Vagina (tissue), 2 donors: ENCODE data around the gene RBMXL2. TPM values are rescaled to one million over a fixed set of nuclear protein-coding genes. Genes with fewer than 3 reads are reported as not detected.
A peak's percentile ranks its signal among the peaks of the same experiment; 100 is the strongest.

Source experiments
- DNase-seq, 2 donors: peaks; one replicate each; pipeline ENCODE4 v3.0.0-alpha.2; 2017; ENCODE audit errors: extremely low spot score in 2 of 2
- H3K27ac ChIP-seq: fragments of 200-600 bp; sonication (generic); one replicate; pipeline ENCODE4 v1.5.1; 2019
- H3K27me3 ChIP-seq: fragments of 200-600 bp; sonication (generic); one replicate; pipeline ENCODE4 v1.5.1; 2019
- H3K36me3 ChIP-seq, 2 donors: fragments of 200-600 bp; sonication (generic); one replicate each; pipeline ENCODE4 v1.5.1; 2017 to 2019
- H3K4me1 ChIP-seq: fragments of 200-600 bp; sonication (generic); one replicate; pipeline ENCODE4 v1.5.1; 2019
- H3K4me3 ChIP-seq, 2 donors: fragments of 200-600 bp; sonication (generic); 1 replicate in 1 of 2; 2 replicates in 1 of 2; pipeline ENCODE4 v1.5.1; 2016 to 2019
- H3K9me3 ChIP-seq: fragments of 200-600 bp; sonication (generic); one replicate; pipeline ENCODE4 v1.5.1; 2019
- CTCF ChIP-seq, 3 experiments: fragments of 450-650 bp in 2 of 3; fragments of 200-600 bp in 1 of 3; sonication (generic) in 1 of 3; IDR thresholded peaks; one replicate each; pipeline ENCODE4 v1.5.1; 2017 to 2019; ENCODE audit warnings: antibody characterized with exemption in 3 of 3, mild to moderate bottlenecking in 2 of 3, moderate library complexity in 2 of 3
- POLR2A ChIP-seq, 2 donors: fragments of 450-650 bp; IDR thresholded peaks; one replicate each; pipeline ENCODE4 v1.6.1; 2017; ENCODE audit warnings: antibody characterized with exemption in 2 of 2, mild to moderate bottlenecking in 2 of 2, moderate library complexity in 2 of 2
- POLR2AphosphoS5 ChIP-seq, 2 donors: sonication (generic); formaldehyde crosslinking; IDR thresholded peaks; one replicate each; pipeline ENCODE4 v1.9.0; 2017; ENCODE audit warnings: antibody characterized with exemption in 2 of 2, mild to moderate bottlenecking in 2 of 2, low read depth in 1 of 2; ENCODE audit not compliant: insufficient read depth in 1 of 2
- intact Hi-C: fragments of 100-400 bp; cut with DNase I; formaldehyde crosslinking; loops from one replicate; pipeline ENCODE4 v1.15.1; 2023
- total RNA-seq: library from RNA; depleted of rRNA; stranded (reverse); fragments of >200 nt; gene quantifications from one replicate; pipeline ENCODE4 v1.2.3, GENCODE V29; 2016

Gene RBMXL2
- total RNA-seq, 1 donor from 2014 or later = not detected

GRCh38 chr11:7080900-7081299 lies 7.9 kb upstream of the RBMXL2 start:
- no peak for TF ChIP-seq POLR2AphosphoS5 (IDR thresholded peaks at IDR 0.05; ENCODE audit: insufficient read depth in 1 of 2, low read depth in 1 of 2)
- no peak for TF ChIP-seq CTCF (IDR thresholded peaks at IDR 0.05)
- no peak for TF ChIP-seq POLR2A (IDR thresholded peaks at IDR 0.05)
- Histone ChIP-seq H3K36me3 (no peaks in the 10 kb centered on the region), H3K27ac (no peak overlapping the region), H3K9me3 (no peaks in the 10 kb centered on the region), H3K4me1 (no peaks in the 10 kb centered on the region), H3K4me3 (no peak overlapping the region), H3K27me3 (no peaks in the 10 kb centered on the region)
- intact Hi-C loops = no loop called here
- DNase-seq = no peak

GRCh38 chr11:7081441-7081840 lies 7.4 kb upstream of the RBMXL2 start:
- Histone ChIP-seq H3K4me3 (no peak overlapping the region), H3K27me3 (no peaks in the 10 kb centered on the region), H3K36me3 (no peaks in the 10 kb centered on the region), H3K9me3 (no peaks in the 10 kb centered on the region), H3K4me1 (no peaks in the 10 kb centered on the region), H3K27ac (no peak overlapping the region)
- TF ChIP-seq POLR2A (IDR thresholded peaks at IDR 0.05) = no peak
- TF ChIP-seq CTCF (IDR thresholded peaks at IDR 0.05) = no peak
- no peak for TF ChIP-seq POLR2AphosphoS5 (IDR thresholded peaks at IDR 0.05; ENCODE audit: insufficient read depth in 1 of 2, low read depth in 1 of 2)
- DNase-seq = no peak
- intact Hi-C loops = no loop called here

GRCh38 chr11:7089328-7090251 lies 792 bp downstream of the RBMXL2 start:
- TF ChIP-seq CTCF (IDR thresholded peaks at IDR 0.05) (no peak), POLR2AphosphoS5 (IDR thresholded peaks at IDR 0.05; ENCODE audit: insufficient read depth in 1 of 2, low read depth in 1 of 2) (no peak), POLR2A (IDR thresholded peaks at IDR 0.05) (no peak)

GRCh38 chr11:7098235-7098832 lies 9.5 kb downstream of the RBMXL2 start:
- no peaks in the 10 kb centered on the region for H3K4me1 ChIP-seq
- no peaks in the 10 kb centered on the region for H3K36me3 ChIP-seq
- intact Hi-C loops = no loop called here
- no peak for DNase-seq
- H3K27me3 ChIP-seq = no peaks in the 10 kb centered on the region
- H3K4me3 ChIP-seq = no peak overlapping the region
- no peaks in the 10 kb centered on the region for H3K9me3 ChIP-seq
- TF ChIP-seq POLR2AphosphoS5 (IDR thresholded peaks at IDR 0.05; ENCODE audit: insufficient read depth in 1 of 2, low read depth in 1 of 2) (no peak), CTCF (IDR thresholded peaks at IDR 0.05) (peak; percentile 9 to 59 (median 40))
- no peak overlapping the region for H3K27ac ChIP-seq

More at GRCh38 chr11:7089328-7090251, 792 bp downstream of the RBMXL2 start:
- no peak for DNase-seq
- no peaks in the 10 kb centered on the region for H3K27me3 ChIP-seq
- H3K36me3 ChIP-seq = no peaks in the 10 kb centered on the region
- H3K4me3 ChIP-seq = no peak overlapping the region
- no peaks in the 10 kb centered on the region for H3K4me1 ChIP-seq
- H3K9me3 ChIP-seq = no peaks in the 10 kb centered on the region
- intact Hi-C loops = no loop called here
- H3K27ac ChIP-seq = no peak overlapping the region

- intact Hi-C loops = no loop called here
These were observed 27.0 kb downstream of the RBMXL2 start for GRCh38 chr11:7115780-7116179.

More at GRCh38 chr11:7115780-7116179, 27.0 kb downstream of the RBMXL2 start:
- no peaks in the 10 kb centered on the region for H3K4me1 ChIP-seq
- H3K27ac ChIP-seq = no peak overlapping the region
- H3K27me3 ChIP-seq = no peaks in the 10 kb centered on the region
- TF ChIP-seq CTCF (IDR thresholded peaks at IDR 0.05) (no peak), POLR2A (IDR thresholded peaks at IDR 0.05) (no peak), POLR2AphosphoS5 (IDR thresholded peaks at IDR 0.05; ENCODE audit: insufficient read depth in 1 of 2, low read depth in 1 of 2) (no peak)
- no peak for DNase-seq
- no peaks in the 10 kb centered on the region for H3K36me3 ChIP-seq
- no peaks in the 10 kb centered on the region for H3K9me3 ChIP-seq
- H3K4me3 ChIP-seq = no peak overlapping the region
